KMS-11 (cell line): ENCODE results near the gene CFAP410.

ENCODE experiments used
- H2AFZ ChIP-seq: fragments of 200-600 bp; sonication (generic); 2 replicates; pipeline ENCODE4 v1.6.1; 2016; ENCODE audit warnings: antibody characterized with exemption, mixed run types, low read depth
- H3K27ac ChIP-seq: fragments of 200-600 bp; sonication (generic); 2 replicates; pipeline ENCODE4 v1.6.1; 2016; ENCODE audit warnings: mild to moderate bottlenecking, mixed run types
- H3K27me3 ChIP-seq: fragments of 200-600 bp; sonication (generic); 2 replicates; pipeline ENCODE4 v1.6.1; 2017; ENCODE audit warnings: mild to moderate bottlenecking, low read depth, mixed run types, moderate library complexity; ENCODE audit not compliant: insufficient read depth
- H3K36me3 ChIP-seq: fragments of 200-600 bp; sonication (generic); 2 replicates; pipeline ENCODE4 v1.6.1; 2017; ENCODE audit warnings: mild to moderate bottlenecking, mixed run types; ENCODE audit not compliant: insufficient read depth
- H3K4me1 ChIP-seq: fragments of 200-600 bp; sonication (generic); 2 replicates; pipeline ENCODE4 v1.6.1; 2016; ENCODE audit warnings: mild to moderate bottlenecking, low read depth, mixed run types; ENCODE audit not compliant: poor library complexity, severe bottlenecking
- H3K4me2 ChIP-seq: fragments of 200-600 bp; sonication (generic); 2 replicates; pipeline ENCODE4 v1.7.0; 2016; ENCODE audit warnings: mild to moderate bottlenecking, mixed run types
- H3K4me3 ChIP-seq: fragments of 200-600 bp; sonication (generic); IDR thresholded peaks from 2 replicates; pipeline ENCODE4 v1.6.1; 2017; ENCODE audit warnings: low read depth, low read length, mixed read lengths; ENCODE audit not compliant: insufficient read depth
- H3K79me2 ChIP-seq: fragments of 200-600 bp; sonication (generic); 2 replicates; pipeline ENCODE4 v1.6.1; 2016; ENCODE audit warnings: low read depth, mixed run types; ENCODE audit not compliant: insufficient read depth
- H3K9ac ChIP-seq: fragments of 200-600 bp; sonication (generic); 2 replicates; pipeline ENCODE4 v1.6.1; 2016; ENCODE audit warnings: mild to moderate bottlenecking, mixed run types
- H4K20me1 ChIP-seq: fragments of 200-600 bp; sonication (generic); 2 replicates; pipeline ENCODE4 v1.6.1; 2016; ENCODE audit warnings: mild to moderate bottlenecking, mixed run types; ENCODE audit not compliant: insufficient read depth
- TF ChIP-seq, protein P1 (sequence below): fragments of 200-600 bp; sonication (generic); conservative IDR thresholded peaks from 2 replicates; pipeline ENCODE4 v1.6.1; 2017; ENCODE audit warnings: low read depth, mild to moderate bottlenecking, antibody characterized with exemption, low read length, moderate library complexity, mixed read lengths

CFAP410 gene

DNA sequence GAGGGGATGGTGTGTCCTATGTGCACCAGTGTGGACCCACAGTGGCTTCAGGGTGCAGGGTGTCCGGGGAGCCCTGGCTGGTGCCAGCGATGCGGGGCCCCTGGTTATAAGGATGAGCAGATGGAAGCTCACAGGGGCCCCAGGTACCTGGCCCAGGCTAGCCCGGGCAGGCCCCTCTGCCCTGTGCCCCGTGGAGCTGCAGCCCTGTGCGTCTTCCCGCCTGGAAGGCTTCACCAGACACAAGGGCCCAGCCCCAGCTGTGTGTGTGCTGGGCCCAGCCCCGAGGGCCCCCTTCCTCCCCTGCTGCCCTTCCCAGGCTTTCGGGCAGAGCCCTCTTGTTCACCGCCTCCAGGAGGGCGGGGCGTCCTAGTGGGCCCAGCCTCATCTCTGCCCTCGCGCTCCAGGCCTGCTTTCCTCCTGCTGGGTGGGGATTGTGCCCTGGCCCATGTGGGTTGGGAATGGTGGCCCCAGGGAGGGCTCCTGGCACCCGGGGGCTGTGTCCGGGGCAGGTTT is 23.4 kb downstream of the CFAP410 start:
- Histone ChIP-seq H3K79me2 (no peaks in the 10 kb centered on the region), H4K20me1 (no peaks in the 10 kb centered on the region), H2AFZ (no peak overlapping the region), H3K36me3 (no peaks in the 10 kb centered on the region), H3K9ac (no peak overlapping the region), H3K27me3 (no peaks in the 10 kb centered on the region), H3K4me3 (no peak overlapping the region), H3K27ac (no peak overlapping the region), H3K4me2 (no peak overlapping the region), H3K4me1 (no peaks in the 10 kb centered on the region)
- TF ChIP-seq, protein P1, sequence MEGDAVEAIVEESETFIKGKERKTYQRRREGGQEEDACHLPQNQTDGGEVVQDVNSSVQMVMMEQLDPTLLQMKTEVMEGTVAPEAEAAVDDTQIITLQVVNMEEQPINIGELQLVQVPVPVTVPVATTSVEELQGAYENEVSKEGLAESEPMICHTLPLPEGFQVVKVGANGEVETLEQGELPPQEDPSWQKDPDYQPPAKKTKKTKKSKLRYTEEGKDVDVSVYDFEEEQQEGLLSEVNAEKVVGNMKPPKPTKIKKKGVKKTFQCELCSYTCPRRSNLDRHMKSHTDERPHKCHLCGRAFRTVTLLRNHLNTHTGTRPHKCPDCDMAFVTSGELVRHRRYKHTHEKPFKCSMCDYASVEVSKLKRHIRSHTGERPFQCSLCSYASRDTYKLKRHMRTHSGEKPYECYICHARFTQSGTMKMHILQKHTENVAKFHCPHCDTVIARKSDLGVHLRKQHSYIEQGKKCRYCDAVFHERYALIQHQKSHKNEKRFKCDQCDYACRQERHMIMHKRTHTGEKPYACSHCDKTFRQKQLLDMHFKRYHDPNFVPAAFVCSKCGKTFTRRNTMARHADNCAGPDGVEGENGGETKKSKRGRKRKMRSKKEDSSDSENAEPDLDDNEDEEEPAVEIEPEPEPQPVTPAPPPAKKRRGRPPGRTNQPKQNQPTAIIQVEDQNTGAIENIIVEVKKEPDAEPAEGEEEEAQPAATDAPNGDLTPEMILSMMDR, result no peak

DNA sequence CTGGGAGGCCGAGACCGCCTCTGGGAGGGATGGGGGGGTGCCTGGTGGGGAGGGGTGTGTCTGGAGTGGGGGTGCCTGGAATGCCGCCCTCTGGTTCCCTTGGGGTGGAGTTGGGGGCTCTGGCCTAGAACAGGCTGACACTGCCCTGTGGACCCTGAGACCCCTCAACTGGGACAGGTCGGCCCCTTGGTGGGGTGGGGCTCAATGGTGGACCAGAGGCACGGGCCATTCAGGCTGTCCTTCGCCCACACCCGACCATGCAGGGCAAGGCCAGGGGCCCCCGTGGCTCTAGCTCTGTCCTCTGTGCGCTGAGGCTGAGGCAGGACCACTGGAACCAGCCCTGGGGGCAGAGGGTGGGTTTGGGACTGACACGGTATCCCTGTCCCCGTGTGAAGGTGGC is 24.6 kb downstream of the CFAP410 start:
- Histone ChIP-seq H3K27me3 (no peaks in the 10 kb centered on the region), H4K20me1 (no peaks in the 10 kb centered on the region), H3K4me3 (no peak overlapping the region), H3K36me3 (no peaks in the 10 kb centered on the region), H3K79me2 (no peaks in the 10 kb centered on the region), H3K9ac (no peak overlapping the region), H3K4me2 (no peak overlapping the region), H2AFZ (no peak overlapping the region), H3K4me1 (no peaks in the 10 kb centered on the region), H3K27ac (no peak overlapping the region)
- TF ChIP-seq, protein P1, result no peak

DNA sequence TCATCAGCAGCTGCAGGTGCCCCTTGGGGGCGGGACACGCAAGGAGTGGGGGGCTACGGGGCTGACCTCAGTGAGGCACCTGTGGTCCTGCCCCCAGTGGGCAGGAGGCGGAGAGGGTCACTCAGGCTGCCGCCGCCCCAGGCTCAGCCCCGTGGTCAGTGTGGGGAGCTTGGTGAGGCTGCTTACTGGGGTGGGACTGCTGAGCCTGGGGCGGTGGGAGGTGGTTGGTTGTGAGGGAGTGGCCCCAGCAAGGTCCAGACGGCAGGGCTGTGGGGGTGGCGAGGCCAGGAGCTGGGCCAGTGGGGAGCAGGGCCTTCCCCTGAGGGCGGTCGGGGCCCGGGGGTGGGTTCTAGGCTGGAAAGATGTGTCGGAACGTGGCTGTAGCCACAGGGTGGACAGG is 25.1 kb downstream of the CFAP410 start:
- Histone ChIP-seq H4K20me1 (no peaks in the 10 kb centered on the region), H3K4me1 (no peaks in the 10 kb centered on the region), H3K4me3 (no peak overlapping the region), H3K27me3 (no peaks in the 10 kb centered on the region), H2AFZ (no peak overlapping the region), H3K36me3 (no peaks in the 10 kb centered on the region), H3K27ac (no peak overlapping the region), H3K9ac (no peak overlapping the region), H3K4me2 (no peak overlapping the region), H3K79me2 (no peaks in the 10 kb centered on the region)
- TF ChIP-seq, protein P1, result no peak

DNA sequence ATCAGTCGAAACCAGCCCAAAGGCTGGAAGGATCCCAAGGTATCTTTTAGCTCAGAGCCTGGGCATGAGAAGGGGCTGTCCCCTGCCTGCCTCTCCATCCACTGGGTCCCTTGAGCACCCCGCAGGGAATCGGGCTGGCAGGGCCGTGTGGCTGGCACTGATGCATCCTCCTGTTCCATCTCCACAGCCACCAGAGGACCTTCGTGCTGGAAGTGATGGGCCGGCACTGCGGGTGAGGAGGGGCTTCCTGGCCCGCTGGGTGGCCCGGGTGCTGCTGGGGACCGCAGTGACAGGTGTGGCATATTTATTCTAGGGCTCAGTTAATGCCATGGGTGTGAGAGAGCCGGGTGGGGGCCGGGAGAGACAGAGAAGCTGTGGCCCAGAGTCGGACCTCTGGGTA is 25.7 kb downstream of the CFAP410 start:
- no peak overlapping the region for H3K27ac ChIP-seq
- no peaks in the 10 kb centered on the region for H3K27me3 ChIP-seq
- no peaks in the 10 kb centered on the region for H3K4me1 ChIP-seq
- no peak overlapping the region for H3K4me3 ChIP-seq
- TF ChIP-seq, protein P1, result no peak
- no peaks in the 10 kb centered on the region for H3K36me3 ChIP-seq
- no peak overlapping the region for H3K4me2 ChIP-seq
- H4K20me1 ChIP-seq, result no peaks in the 10 kb centered on the region
- H2AFZ ChIP-seq, result no peak overlapping the region
- H3K79me2 ChIP-seq, result no peaks in the 10 kb centered on the region
- H3K9ac ChIP-seq, result no peak overlapping the region
